SW 1271 (cell line): ENCODE measurements around the gene PPP1R1B.

Experiments
- DNase-seq, 2 experiments: peaks; one replicate each; lab custom pipeline; 2025; lab: John Stamatoyannopoulos, UW

Gene PPP1R1B

GRCh38 chr17:39652587-39653315 lies 26.0 kb downstream of the PPP1R1B start:
- no peak for DNase-seq

DNA sequence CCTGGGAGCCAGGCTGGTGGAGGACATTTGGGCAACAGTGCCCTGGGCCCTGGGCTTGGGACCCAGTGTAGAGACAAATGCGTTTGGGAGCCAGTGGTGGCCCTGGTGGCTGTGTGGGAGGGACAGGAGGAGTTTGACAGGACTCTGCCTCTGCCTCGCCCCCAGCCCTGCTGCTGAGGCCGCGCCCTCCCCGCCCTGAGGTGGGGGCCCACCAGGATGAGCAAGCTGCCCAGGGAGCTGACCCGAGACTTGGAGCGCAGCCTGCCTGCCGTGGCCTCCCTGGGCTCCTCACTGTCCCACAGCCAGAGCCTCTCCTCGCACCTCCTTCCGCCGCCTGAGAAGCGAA lies 26.5 kb downstream of the PPP1R1B start:
- no peak for DNase-seq

- peak; percentile 21 to 36 for DNase-seq
These were observed 27.0 kb downstream of the PPP1R1B start for GRCh38 chr17:39653662-39654331.

- DNase-seq = no peak
These were observed 28.4 kb downstream of the PPP1R1B start for GRCh38 chr17:39655105-39655504.

DNA sequence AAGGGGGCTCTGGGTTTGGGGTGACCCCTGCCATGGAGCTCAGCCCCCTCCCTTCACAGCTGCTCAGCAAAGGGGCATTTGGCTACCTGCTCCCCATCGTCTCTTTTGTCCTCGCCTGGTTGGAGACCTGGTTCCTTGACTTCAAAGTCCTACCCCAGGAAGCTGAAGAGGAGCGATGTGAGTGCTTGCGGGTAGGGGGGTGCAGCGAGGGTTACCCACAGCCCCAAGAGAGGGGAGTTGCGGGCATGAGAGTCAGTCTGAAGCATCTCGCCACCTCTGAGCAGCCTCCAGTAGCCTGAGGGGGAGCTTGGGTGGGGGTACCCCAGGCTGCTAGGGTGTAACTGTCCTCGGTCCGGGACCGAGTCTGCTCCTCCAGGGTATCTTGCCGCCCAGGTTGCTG lies 31.6 kb downstream of the PPP1R1B start:
- no peak for DNase-seq

- no peak for DNase-seq
These were observed 32.0 kb downstream of the PPP1R1B start for GRCh38 chr17:39658760-39659159.

DNA sequence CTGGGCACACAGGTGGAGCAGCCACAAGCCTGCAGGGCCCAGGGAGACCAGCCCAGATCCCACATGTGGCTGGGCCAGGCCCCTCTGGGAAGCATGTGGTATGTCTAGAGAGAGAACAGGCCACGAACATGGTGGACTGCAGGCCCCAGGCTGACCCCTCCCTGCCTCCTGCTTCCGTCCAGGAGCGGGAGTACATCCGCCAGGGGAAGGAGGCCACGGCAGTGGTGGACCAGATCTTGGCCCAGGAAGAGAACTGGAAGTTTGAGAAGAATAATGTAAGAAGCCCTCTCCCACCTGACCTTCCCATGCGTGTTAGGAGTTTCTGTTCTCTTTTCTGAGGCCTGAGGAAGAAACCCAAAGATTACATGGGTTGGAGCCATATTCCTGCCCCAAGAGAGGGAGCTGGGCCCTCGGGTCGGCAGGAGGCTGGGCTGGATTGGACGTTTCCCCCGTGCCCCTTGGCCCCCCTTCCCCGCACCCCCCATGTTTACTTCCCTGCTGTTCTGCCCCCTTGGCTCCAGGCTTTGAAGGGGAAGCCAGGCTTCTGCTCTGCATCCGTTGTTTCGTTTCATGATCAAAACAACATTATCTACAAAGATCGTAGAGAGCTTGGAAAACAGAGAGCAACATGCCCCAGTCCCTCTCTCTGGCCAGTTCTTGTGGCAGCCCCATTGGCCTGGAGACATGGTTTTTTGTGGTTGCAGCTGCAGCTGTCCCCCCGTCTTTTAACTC lies 32.7 kb downstream of the PPP1R1B start:
- no peak for DNase-seq

- DNase-seq = no peak
These were observed 33.2 kb downstream of the PPP1R1B start for GRCh38 chr17:39660011-39660360.

GRCh38 chr17:39660397-39661385 lies 33.9 kb downstream of the PPP1R1B start:
- DNase-seq = no peak

GRCh38 chr17:39661744-39662541 lies 35.2 kb downstream of the PPP1R1B start:
- no peak for DNase-seq

DNA sequence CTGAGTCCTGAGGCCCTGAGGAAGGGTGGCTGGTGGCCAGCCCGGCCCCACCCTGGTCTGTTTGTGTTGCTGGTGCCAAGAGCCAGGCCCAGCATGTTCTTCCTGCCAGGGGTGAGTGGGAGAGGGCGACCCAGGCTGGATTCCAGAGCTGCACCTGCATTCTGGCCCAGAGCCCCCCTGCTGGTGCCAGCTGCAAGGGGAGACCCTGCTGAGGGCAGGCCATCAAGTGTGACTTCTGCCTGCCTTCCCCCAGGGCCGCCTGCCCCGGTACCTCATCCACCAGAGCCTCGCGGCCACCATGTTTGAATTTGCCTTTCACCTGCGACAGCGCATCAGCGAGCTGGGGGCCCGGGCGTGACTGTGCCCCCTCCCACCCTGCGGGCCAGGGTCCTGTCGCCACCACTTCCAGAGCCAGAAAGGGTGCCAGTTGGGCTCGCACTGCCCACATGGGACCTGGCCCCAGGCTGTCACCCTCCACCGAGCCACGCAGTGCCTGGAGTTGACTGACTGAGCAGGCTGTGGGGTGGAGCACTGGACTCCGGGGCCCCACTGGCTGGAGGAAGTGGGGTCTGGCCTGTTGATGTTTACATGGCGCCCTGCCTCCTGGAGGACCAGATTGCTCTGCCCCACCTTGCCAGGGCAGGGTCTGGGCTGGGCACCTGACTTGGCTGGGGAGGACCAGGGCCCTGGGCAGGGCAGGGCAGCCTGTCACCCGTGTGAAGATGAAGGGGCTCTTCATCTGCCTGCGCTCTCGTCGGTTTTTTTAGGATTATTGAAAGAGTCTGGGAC lies 36.0 kb downstream of the PPP1R1B start:
- DNase-seq = no peak

DNA sequence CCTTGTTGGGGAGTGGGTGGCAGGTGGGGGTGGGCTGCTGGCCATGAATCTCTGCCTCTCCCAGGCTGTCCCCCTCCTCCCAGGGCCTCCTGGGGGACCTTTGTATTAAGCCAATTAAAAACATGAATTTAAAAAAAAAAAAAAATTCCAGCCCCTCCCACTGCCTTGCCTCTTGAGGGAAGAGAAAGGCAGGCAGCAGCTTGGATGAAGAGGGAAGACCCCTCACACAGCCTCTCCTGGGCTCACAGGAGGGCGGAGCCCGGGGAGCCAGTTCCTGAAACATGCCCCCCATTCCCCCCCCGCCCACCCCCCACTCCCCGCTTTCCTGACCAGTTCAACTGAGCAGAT lies 36.6 kb downstream of the PPP1R1B start:
- DNase-seq = no peak

DNA sequence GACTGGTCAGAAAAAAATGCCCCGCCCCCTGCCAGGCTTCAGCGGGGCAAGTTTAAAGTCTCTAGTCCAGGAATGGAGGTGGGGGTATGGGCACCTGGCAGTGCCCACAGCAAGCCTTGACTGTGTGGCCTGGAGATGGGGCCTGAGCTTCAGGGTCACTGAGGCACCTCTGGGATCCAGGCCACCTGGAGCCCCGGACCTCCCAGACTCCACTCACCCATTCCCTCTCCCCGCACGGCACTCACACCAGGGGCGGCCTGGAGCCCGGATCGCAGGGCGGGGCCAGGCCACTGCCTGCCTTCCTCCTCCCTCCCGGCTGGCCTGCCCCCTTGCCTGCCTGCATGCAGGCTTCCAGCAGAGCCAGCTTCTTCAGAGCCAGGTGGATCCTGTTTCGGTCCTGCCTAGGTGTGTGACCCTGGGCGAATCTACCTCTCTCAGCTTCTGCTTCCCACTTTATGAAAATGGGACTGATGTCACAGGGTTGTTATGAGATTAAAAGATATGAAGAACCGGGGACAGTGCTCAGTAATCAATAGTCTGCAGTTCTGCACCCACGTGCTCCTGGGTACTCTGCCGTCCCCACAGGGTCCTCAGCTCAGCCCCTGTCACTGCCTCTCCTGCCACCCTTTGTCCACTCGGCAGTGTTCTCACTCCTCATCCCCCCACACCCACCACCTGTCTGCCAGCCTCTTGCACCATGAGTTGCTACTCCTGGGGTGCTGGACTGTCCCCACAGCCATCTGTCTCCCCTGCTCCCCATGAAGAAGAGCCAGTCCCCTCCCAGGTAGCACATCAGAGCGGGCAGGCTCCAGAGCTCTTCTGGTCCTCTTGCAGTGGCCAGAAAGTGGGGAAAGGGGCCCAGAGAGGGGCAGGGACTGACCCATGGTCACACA lies 37.2 kb downstream of the PPP1R1B start:
- DNase-seq = no peak

GRCh38 chr17:39664581-39665561 lies 38.1 kb downstream of the PPP1R1B start, which contains the start of gene TCAP:
TCAP (plus strand) TSS chr17:39665349; CDS start chr17:39665360, 11 bp downstream.
- no peak for DNase-seq

- no peak for DNase-seq
These were observed 39.0 kb downstream of the PPP1R1B start for GRCh38 chr17:39665642-39666224.

DNA sequence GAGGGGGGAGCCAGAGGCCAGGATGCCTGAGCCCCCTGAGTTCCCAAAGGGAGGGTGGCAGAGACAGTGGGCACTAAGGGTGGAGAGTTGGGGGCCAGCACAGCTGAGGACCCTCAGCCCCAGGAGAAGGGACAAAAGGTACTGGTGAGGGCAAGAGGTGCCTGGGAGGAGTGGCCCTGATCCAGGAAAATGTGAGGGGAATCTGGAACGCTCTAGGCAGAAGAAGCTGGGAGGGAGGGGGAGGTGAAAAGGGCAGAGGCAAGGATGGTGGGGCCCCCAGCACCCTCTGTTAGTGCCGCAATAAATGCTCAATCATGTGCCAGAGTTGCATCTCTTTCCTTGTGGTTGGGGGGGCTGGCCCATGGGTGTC lies 39.5 kb downstream of the PPP1R1B start:
- DNase-seq = no peak

- no peak for DNase-seq
These were observed 40.0 kb downstream of the PPP1R1B start for GRCh38 chr17:39666601-39667261.
